ENCODE results near the gene PHEX. TPM values are rescaled to one million over a fixed set of nuclear protein-coding genes. Genes with fewer than 3 reads are reported as not detected.
"Not testable (repeated sequence)": the region's sequence is repeated elsewhere in the genome, so short reads cannot be mapped to it uniquely, and the experiment has no call there.

The PHEX gene
- total RNA-seq, 2 experiments from 2014 or later = 32.6 TPM

GRCh38 chrX:22193851-22194659 lies 161.9 kb downstream of the PHEX start:
- CTCF ChIA-PET = interaction anchor here (2.3 kb wide), 1 partner anchor 209 kb away, joined by 7 read pairs; no protein-coding TSS in a partner anchor
- POLR2A ChIA-PET = no interaction called here

DNA sequence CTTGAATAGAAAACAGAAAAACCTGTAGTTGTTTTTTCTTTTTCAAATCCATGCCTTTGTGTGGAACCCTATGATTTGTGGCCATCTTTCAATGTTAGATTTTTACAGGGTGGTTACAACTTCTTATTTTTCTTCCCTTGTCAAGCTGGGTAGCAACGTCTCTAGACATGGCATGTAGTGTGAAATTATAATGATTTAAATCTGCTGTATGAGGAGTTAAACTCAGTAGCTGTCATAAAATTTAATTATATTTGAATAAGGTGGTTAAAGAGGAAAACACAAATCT lies 162.5 kb downstream of the PHEX start:
- POLR2A ChIA-PET = no interaction called here
- CTCF ChIA-PET = interaction anchor here (2.3 kb wide), 1 partner anchor 209 kb away, joined by 7 read pairs; no protein-coding TSS in a partner anchor

GRCh38 chrX:22196149-22196548 lies 164.0 kb downstream of the PHEX start:
- CTCF ChIA-PET = no interaction called here

GRCh38 chrX:22202251-22202650 lies 170.1 kb downstream of the PHEX start:
- ChIA-PET CTCF (no interaction called here), POLR2A (no interaction called here)

More at GRCh38 chrX:22196149-22196548, 164.0 kb downstream of the PHEX start:
- POLR2A ChIA-PET = no interaction called here

DNA sequence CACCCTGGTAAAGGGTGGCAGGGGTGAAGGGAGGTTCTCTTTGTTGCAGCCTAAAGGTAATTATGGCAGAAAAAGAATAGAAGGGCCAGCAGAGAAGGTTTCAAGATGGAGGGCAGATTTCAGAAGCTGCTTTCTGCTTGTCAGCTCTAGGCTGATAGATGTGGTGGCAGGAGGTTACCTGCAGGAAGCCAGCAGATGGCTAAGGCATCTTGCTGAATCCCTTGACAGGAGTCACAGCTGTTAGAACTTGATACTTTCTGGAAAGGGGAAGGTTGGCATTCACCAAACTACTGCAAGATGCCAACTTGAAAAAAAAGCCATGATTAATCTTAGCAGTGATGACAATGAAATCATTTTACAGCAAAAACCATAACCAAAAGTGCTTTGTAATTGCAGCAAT lies 171.1 kb downstream of the PHEX start:
- CTCF ChIA-PET = no interaction called here

GRCh38 chrX:22206781-22207180 lies 174.7 kb downstream of the PHEX start:
- CTCF ChIA-PET = no interaction called here
- POLR2A ChIA-PET = no interaction called here

More for the DNA sequence above, 171.1 kb downstream of the PHEX start:
- POLR2A ChIA-PET = no interaction called here

GRCh38 chrX:22220941-22221340 lies 188.8 kb downstream of the PHEX start:
- POLR2A ChIA-PET = no interaction called here
- CTCF ChIA-PET = no interaction called here

DNA sequence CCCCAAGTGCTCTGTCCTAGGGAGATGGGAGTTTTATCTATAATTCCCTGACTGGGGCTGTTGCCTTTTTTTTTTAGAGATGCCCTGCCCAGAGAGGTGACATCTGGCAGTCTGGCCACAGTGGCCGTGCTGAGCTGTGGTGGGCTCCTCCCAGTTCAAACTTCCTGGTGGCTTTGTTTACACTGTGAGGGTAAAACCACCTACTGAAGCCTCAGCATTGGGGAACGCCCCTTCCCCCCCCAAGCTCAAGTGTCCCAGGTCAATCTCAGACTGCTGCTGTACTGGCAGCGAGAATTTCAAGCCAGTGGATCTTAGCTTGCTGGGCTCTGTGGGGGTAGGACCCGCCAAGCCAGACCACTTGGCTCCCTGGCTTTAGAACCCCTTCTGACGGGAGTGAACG lies 202.3 kb downstream of the PHEX start:
- CTCF ChIA-PET = no interaction called here
- POLR2A ChIA-PET = no interaction called here

DNA sequence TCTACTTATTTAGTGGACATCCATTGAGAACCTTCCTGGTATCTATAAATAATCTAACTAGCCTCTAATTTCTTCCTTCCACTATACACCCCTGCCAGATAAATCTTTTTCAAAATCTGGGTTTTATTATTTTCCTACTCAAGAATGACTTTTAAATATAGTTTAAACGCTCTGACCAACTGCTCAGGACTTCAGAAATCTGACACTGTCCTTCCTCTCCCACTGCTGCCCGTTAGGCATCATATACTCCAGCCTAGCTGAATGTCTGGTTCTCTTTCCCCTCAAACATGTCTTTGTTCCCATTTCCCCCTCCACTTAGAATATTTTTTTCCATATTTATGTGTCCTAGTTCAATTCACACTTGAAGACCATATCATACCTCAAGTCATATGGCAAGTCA lies 205.4 kb downstream of the PHEX start:
- POLR2A ChIA-PET = no interaction called here
- CTCF ChIA-PET = no interaction called here

GRCh38 chrX:22246620-22247019 lies 214.5 kb downstream of the PHEX start:
- ChIA-PET POLR2A (no interaction called here), CTCF (no interaction called here)

GRCh38 chrX:22247169-22247568 lies 215.0 kb downstream of the PHEX start:
- ChIA-PET CTCF (no interaction called here), POLR2A (no interaction called here)

DNA sequence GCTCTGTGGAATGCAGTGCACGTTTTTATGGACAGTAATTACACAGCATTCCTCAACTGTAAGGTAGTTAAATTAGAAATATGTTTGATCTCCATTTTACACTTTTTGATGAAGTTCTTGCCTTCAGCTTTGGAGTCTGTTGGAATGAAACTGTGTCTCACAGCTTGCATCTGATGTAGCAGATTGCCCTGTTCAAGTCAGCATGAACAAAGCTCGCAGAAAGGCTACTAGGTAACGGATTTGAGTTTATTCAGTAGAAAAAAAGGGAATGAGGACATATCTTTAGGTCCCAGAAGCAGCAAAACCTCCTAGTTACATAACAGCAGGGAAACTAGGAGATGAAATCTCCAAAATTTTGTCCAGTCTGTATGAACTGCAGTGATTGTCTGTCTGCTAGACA lies 216.3 kb downstream of the PHEX start:
- ChIA-PET CTCF (no interaction called here), POLR2A (no interaction called here)

DNA sequence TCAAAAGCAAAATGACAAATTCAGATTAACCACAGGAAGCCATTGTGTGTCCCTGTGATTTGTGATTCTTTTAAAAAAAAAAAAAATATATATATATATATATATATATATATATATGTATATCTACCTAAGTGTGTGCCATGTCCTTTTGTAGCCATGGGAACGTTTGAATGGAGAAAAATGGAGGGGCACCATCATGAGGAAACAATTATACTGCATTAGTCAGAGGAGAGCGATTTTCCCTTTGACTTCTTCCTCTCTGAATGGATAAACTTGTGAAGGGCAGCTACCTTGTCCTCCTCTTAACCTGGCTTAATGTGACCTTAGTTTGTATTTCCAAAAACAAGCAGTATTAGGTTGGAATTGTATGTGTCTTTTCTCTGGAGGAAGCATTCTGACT lies 217.2 kb downstream of the PHEX start:
- POLR2A ChIA-PET = no interaction called here
- CTCF ChIA-PET = no interaction called here

DNA sequence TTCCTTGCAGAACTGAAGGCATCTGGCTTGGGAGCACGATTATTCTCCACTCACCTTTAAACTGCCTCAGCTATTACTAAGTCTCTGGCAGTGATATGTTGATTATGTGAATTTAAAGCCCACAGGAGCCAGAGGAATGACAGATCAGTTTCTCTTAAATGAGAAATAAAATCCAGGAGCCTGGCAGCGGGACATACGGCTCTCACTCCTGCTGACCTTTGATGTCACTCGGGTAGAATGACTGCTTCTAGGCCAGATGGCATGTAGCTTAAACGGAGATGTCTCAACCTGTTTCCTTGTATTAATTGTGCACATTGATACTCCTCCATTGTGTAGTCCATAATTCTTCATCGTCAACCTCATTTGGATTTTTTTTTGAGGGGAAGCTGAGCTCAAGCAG lies 236.6 kb downstream of the PHEX start:
- ChIA-PET POLR2A (no interaction called here), CTCF (no interaction called here)

DNA sequence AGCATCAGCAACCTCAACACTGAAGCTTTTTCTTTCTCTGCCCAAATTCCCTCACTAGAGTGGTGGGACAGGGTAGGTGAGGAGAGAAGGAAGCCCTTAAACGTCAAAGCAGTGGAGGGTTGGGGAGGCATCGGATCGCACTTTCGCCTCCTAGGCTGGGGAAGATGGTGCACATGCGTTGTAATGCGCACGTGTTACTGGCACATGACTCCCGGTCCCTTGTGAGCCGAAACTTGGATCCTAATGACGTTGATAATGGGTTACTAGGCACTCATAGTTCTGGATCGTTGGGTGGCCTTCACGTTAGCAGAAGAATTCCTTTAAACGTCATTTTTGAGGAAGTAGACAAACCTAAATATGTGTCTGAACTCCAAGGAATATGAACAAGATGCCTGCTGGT lies 240.5 kb downstream of the PHEX start, which contains the start of gene CBLL2:
Gene CBLL2, plus strand, starts transcription at position 301 of the 400 bp plus-strand sequence. Its CDS starts 79 bp downstream, at position 380.
- ChIA-PET POLR2A (no interaction called here), CTCF (no interaction called here)

GRCh38 chrX:22273714-22274317 lies 241.7 kb downstream of the PHEX start:
- ChIA-PET POLR2A (no interaction called here), CTCF (no interaction called here)

DNA sequence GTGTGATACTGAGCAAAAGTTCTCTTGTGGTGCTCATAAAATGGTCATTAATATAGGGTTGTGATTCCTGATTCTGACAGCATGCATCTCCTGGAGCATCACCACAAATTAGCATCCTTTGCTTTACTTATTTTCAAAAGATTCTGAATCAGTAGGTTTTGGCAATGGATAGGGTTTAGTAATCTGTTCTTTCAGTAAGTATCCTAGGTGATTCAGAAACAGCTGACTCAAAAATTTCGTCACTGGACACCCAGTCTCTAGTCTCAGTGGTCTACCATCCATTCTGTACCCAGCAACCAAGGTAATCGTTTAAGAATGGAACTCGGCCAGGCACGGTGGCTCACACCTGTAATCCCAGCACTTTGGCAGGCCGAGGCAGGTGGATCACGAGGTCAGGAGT lies 244.7 kb downstream of the PHEX start:
- CTCF ChIA-PET = no interaction called here

DNA sequence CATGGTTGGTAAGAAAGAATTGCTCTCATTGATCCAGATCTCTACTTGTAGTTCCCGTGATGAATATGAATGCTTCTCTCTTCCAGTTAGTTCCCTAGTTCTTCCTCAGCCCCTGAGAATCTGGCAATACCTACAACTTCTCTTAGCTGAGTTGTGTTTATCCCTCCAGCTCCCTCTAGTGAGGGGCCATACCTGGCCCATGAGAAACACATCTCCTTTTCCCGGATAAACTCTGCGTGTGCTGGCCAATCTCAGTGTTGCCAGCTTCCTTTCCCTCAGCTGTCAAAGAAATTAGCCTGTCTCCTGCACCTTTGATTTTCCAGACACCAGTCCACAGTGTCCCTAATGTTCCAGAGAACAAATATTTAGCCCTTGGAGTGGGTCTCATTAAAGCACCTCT lies 246.2 kb downstream of the PHEX start:
- POLR2A ChIA-PET = no interaction called here

More for the DNA sequence above, 244.7 kb downstream of the PHEX start:
- POLR2A ChIA-PET = no interaction called here

GRCh38 chrX:22289209-22289608 lies 257.1 kb downstream of the PHEX start:
- POLR2A ChIA-PET, CTCF ChIA-PET: not testable (repeated sequence)

More for the DNA sequence above, 246.2 kb downstream of the PHEX start:
- CTCF ChIA-PET = no interaction called here

DNA sequence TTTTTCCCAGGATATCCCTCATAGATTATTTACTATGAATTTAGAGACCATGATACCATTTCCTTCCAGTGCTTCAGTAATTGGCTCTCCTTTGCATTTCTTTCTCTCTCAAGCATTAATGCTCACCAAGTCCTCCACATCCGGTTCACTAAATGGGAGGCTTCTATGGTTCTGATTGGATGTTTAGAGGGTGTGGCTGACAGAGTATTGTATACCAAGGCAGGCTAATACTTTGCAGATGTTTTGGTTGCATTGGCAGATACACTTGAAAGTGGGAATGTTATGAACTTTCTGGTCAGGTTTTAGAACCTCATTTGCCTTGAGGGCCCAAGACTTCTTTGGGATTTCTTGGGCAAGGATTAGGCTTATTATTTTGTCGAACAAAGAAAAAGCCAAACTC lies 264.7 kb downstream of the PHEX start:
- ChIA-PET CTCF (no interaction called here), POLR2A (no interaction called here)

DNA sequence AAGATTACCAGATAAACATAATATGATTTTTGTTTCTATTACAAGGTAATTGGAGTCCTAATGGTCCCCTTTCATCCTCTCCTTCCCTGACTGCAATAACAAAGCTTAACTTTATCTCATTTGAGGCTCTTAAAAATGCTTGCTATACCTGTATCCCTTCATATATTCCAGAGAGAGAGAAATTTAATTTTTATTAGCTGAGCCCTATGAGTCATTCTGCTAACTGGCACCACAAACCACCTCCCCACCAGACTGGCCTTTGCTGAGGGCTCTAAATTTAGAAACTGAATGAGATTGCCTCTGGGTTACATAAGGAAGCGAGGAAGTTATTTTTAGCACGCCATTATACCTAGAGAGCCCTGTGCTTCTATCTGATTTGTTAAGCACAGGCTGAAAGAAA lies 268.0 kb downstream of the PHEX start:
- CTCF ChIA-PET = no interaction called here
- POLR2A ChIA-PET = no interaction called here

Measured in activated CD8-positive, alpha-beta memory T cell treated with anti-CD3 and anti-CD28 coated beads for 36 hours (primary cell).